GM13977 (cell line): ENCODE measurements around the gene GRM4.

Source experiments
- DNase-seq: peaks from one replicate; pipeline ENCODE4 v3.0.0; 2012; ENCODE audit warnings: low spot score
- in situ Hi-C: fragments of 300-500 bp; cut with MboI; formaldehyde crosslinking; loops from one replicate; pipeline ENCODE4 v1.12.0; 2022; ENCODE audit warnings: low sequenced_read_pairs, low pct_unique_long_range_greater_than_20kb, mixed read lengths, inconsistent platforms; ENCODE audit not compliant: unreplicated experiment
- TF ChIP-seq, protein P1 (sequence below): IDR thresholded peaks from 2 replicates; pipeline ENCODE4 v1.5.1; 2012; ENCODE audit warnings: mild to moderate bottlenecking, control low read depth; ENCODE audit not compliant: insufficient read depth; ENCODE audit errors: extremely low read depth, missing control alignments

Gene GRM4

DNA sequence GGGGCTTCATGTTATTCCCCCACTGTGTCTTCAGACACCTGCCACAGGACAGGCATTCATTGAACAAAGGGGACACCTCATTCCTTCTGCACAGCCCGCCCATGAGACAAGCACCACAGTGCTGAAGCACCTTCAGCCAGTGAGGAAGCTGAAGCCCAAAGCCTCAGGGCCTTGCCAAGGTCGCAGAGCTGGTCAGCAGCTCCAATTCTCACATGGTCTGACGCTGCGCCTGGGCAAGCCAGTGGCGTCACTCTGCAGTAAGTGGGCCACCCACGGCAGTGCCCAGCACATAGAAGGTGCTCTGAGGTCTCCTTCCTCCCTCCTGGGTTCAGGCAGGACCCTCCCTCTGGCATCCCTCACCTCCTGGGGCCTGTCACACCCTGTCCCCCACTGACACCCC, 43.2 kb downstream of the GRM4 start:
- TF ChIP-seq, protein P1, sequence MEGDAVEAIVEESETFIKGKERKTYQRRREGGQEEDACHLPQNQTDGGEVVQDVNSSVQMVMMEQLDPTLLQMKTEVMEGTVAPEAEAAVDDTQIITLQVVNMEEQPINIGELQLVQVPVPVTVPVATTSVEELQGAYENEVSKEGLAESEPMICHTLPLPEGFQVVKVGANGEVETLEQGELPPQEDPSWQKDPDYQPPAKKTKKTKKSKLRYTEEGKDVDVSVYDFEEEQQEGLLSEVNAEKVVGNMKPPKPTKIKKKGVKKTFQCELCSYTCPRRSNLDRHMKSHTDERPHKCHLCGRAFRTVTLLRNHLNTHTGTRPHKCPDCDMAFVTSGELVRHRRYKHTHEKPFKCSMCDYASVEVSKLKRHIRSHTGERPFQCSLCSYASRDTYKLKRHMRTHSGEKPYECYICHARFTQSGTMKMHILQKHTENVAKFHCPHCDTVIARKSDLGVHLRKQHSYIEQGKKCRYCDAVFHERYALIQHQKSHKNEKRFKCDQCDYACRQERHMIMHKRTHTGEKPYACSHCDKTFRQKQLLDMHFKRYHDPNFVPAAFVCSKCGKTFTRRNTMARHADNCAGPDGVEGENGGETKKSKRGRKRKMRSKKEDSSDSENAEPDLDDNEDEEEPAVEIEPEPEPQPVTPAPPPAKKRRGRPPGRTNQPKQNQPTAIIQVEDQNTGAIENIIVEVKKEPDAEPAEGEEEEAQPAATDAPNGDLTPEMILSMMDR: no peak
- no peak for DNase-seq
- in situ Hi-C loops: no loop called here

DNA sequence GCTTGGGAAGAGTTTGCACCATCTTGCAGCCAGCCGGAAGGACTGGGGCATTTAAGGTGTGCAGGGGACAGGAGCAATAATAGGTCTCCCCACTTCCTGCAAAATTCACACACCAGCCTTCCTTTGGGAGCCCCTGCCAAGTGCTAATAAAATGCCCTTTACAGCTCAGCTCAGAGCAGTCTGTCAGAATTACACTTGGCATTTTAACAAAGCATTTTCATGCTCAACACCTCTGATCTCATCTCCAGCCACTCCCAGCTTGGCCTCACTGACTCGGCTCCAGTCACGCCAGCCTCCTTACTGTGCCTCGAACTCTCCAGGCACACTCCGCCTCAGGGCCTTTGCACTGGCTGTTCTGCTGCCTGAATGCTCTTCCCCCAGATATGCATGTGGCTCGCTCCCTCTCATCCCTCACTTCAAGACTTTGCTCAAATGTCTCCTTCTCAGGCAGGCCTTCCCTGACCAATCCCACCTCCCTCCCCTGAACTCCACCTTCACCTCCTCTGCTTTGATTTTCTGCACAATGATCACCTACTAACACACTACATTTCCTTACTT, 43.7 kb downstream of the GRM4 start:
- in situ Hi-C loops: no loop called here
- DNase-seq: no peak
- TF ChIP-seq, protein P1: no peak

DNA sequence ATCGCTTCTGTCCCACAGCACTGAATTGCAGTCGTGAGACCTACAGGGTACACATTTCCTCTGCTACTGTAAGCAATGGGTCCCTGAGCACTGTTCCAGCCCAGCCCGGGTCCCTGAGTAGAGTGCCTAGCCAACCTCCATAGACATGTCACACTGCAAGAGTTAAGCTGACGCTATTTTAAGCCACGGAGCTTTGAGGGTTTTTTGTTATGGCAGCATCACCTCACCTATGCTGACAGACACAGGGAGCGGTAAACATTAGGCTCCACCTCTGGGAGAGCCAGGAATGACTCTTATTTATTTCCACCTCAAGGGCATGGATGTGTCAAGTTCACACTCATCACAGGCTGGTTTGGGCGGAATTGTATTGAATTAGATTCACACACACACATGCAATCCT, 45.1 kb downstream of the GRM4 start:
- in situ Hi-C loops: no loop called here
- TF ChIP-seq, protein P1: no peak
- DNase-seq: no peak

DNA sequence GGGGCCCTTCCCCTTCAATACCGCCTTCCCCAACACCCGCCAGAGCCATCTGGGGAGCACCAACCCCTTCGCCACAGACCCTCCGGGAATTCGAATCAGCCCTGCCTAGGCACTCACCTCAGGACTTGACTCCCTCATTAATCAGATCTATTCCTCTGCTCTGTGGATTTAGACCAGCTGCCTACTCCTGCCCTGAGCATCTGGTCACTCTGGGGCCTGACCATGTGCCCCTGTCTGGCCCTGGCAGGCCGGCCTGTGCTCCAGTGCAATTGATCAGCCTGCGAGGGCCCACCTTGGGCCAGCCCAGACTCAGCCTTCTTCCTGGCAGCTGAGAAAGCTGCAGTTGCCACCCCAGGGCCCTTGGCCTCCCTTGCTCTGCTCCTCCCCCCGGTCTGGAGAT, 46.0 kb downstream of the GRM4 start:
- in situ Hi-C loops: no loop called here

DNA sequence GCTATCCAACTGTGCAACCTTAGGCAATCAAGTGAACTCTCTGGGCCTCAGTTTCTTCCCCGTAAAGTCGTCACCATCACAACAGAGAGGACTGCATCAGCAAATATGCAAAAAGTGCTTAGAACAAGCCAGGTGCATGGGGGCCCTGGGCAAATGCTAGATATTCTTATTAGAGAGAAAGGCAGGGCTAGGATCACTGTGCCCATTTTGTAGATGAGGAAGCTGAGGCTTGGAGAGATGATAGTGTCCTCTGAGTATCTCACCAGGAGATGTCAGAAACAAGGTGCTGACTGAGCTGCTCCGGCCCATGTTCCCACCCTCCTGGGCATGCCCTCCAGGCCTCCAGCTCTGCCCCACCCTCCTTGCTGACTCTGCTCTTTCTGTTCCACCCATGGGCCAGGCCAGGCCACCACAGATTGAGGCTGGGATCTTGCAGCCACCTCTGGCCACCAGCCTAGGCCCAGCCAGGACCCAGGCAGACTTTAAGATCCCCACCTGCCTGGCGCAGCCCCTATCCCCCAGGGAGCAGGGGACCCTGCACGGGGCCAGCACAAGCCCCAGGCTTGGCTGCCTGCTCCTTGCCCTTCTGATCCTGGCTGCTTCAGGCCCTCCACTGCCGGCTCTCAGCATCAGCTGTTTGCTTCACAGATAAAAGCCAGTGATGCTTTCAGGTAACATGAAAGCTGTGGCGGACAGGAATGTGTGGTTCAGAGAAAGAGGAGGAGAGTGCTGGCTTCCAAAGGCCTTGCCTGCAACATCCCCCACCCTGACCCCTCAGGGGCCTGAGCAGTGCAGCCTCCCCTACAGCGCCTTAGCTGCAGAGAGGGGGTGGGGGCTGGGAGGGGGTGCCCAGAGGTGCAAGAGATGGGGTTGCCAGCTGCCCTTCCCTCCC, 47.6 kb downstream of the GRM4 start:
- TF ChIP-seq, protein P1: no peak
- no peak for DNase-seq
- in situ Hi-C loops: no loop called here

More for the DNA sequence above, 46.0 kb downstream of the GRM4 start:
- TF ChIP-seq, protein P1: no peak
- no peak for DNase-seq

DNA sequence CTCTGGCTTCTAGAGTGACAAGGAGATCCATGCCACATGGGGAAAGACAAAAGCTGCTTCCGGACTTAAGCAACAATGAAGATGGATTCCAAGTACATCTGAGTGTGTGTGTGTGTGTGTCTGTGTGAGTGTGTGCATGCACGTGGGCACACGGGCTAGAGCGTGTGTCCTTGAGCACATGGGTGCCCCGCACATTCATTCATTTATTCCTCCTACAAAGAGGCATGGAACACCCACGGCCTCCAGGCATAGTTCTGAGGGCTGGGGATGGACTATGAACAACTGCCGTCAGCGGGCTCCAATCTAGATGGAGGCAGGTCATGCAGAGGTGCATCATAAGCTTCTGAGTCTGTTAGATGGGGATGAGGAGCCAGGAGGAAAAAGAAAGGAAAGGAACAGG, 49.1 kb downstream of the GRM4 start:
- in situ Hi-C loops: no loop called here
- no peak for DNase-seq
- TF ChIP-seq, protein P1: no peak
